ENCODE measurements around the gene FHAD1.

FHAD1 gene

DNA sequence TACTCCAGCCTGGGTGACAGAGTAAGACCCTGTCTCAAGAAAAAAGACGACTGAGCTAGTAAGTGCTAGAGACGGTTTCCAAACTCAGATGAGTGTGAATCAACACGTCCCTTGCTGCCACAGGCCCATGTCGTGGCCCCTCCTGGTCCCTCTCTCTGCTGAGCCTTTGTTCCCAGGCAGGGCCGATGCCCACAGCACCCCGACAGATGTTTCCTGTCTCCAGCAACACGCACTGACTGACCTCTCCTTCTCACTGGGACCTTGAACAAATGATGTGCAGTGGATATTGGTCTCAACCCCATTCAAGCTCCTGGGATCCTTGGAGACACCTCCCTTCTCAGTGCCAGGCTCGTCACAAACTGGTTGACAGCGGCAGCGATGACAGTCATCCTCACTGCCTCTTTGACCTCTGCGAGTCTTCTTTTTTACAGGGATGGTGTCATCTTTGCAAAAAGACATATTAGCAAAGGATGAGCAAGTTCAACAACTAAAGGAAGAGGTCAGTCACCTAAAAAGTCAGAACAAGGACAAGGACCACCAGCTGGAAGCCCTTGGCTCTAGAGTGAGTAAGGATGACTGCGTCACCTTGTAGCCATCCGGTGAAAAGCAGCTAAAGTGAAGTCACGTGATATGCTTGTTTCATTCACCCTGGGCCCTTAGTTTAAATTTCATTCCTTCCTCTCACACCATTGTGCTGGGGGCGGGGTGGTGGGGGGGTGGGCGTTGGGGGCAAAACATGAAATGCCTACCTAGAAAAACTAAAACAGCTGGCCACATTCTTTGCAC lies 65.8 kb downstream of the FHAD1 start:
- no peak for DNase-seq (ENCODE audit: extremely low spot score)
- ChIA-PET POLR2A (no interaction called here), CTCF (interaction anchor here (1.7 to 4.1 kb wide), 3 partner anchors 11 to 184 kb away, joined by 4 to 23 read pairs (median 7); no protein-coding TSS in a partner anchor)
- TF ChIP-seq, protein P1, sequence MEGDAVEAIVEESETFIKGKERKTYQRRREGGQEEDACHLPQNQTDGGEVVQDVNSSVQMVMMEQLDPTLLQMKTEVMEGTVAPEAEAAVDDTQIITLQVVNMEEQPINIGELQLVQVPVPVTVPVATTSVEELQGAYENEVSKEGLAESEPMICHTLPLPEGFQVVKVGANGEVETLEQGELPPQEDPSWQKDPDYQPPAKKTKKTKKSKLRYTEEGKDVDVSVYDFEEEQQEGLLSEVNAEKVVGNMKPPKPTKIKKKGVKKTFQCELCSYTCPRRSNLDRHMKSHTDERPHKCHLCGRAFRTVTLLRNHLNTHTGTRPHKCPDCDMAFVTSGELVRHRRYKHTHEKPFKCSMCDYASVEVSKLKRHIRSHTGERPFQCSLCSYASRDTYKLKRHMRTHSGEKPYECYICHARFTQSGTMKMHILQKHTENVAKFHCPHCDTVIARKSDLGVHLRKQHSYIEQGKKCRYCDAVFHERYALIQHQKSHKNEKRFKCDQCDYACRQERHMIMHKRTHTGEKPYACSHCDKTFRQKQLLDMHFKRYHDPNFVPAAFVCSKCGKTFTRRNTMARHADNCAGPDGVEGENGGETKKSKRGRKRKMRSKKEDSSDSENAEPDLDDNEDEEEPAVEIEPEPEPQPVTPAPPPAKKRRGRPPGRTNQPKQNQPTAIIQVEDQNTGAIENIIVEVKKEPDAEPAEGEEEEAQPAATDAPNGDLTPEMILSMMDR (IDR thresholded peaks at IDR 0.05; ENCODE audit: control extremely low read depth, extremely low read depth, low read depth, missing control alignments): no peak

GRCh38 chr1:15314328-15315281 lies 67.6 kb downstream of the FHAD1 start:
- DNase-seq (ENCODE audit: extremely low spot score): no peak
- ChIA-PET POLR2A (interaction anchor here (0.7 kb wide), 1 partner anchor 109 kb away, joined by 4 read pairs; no protein-coding TSS in a partner anchor), CTCF (interaction anchor here (1.0 to 4.1 kb wide), 3 partner anchors 7 to 11 kb away, joined by 3 to 23 read pairs (median 4); no protein-coding TSS in a partner anchor)
- TF ChIP-seq, protein P1 (IDR thresholded peaks at IDR 0.05; ENCODE audit: control extremely low read depth, extremely low read depth, low read depth, missing control alignments): no peak

DNA sequence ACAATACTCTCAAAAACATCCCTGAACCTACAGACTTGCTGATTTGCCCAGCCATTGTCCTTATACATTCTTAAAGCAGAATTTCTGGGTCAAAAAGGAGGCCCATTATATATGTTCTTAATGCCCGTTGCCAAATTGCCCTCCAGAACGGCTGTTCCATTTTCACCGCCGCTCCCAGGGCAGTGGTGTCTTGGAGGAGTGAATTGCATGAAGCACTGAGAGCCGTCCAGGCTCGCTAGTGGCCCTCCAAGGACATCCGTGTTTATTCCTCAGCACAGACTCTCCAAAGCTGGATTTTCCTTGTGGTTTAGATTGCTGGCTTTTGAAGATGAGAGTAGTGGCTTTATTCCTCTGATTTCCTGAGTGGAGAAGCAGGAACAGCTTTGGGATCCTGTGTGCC lies 68.8 kb downstream of the FHAD1 start:
- TF ChIP-seq, protein P1 (IDR thresholded peaks at IDR 0.05; ENCODE audit: control extremely low read depth, extremely low read depth, low read depth, missing control alignments): no peak
- ChIA-PET POLR2A (no interaction called here), CTCF (interaction anchor here (1.2 to 4.1 kb wide), 2 partner anchors 8 to 16 kb away, joined by 4 to 23 read pairs; no protein-coding TSS in a partner anchor)
- no peak for DNase-seq (ENCODE audit: extremely low spot score)

GRCh38 chr1:15316510-15316909 lies 69.5 kb downstream of the FHAD1 start:
- ChIA-PET CTCF (interaction anchor here (1.1 to 1.7 kb wide), 3 partner anchors 11 to 15 kb away, joined by 4 to 5 read pairs (median 4); no protein-coding TSS in a partner anchor), POLR2A (no interaction called here)
- no peak for DNase-seq (ENCODE audit: extremely low spot score)
- TF ChIP-seq, protein P1 (IDR thresholded peaks at IDR 0.05; ENCODE audit: control extremely low read depth, extremely low read depth, low read depth, missing control alignments): no peak

DNA sequence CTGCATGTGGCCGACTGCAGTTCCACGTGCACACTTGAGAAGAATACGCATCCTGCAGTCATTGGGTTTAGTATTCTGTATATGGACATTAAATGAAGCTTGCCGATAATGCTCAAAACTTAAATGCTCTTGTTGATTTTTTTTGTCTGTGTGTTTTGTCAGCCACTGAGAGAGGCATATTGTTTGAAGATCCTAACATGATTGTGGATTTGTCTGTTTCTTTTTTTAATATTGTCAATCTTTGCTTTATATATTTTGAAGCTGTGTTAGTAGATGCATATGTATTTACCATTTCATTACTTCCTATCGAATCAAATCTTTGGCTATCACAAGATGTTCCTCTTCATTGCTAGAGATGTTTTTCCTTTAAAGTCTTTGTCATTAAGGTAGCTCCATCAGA lies 73.2 kb downstream of the FHAD1 start:
- ChIA-PET POLR2A (no interaction called here), CTCF (interaction anchor here (0.7 to 2.7 kb wide), 6 partner anchors 11 to 111 kb away, joined by 3 to 15 read pairs (median 4); no protein-coding TSS in a partner anchor)
- TF ChIP-seq, protein P1 (IDR thresholded peaks at IDR 0.05; ENCODE audit: control extremely low read depth, extremely low read depth, low read depth, missing control alignments): no peak
- no peak for DNase-seq (ENCODE audit: extremely low spot score)

- TF ChIP-seq, protein P1 (IDR thresholded peaks at IDR 0.05; ENCODE audit: control extremely low read depth, extremely low read depth, low read depth, missing control alignments): no peak
- POLR2A ChIA-PET: no interaction called here
- DNase-seq (ENCODE audit: extremely low spot score): no peak
- CTCF ChIA-PET: interaction anchor here (1.2 to 4.5 kb wide), 3 partner anchors 8 to 109 kb away, joined by 3 to 151 read pairs (median 3); no protein-coding TSS in a partner anchor
Observed at GRCh38 chr1:15321601-15322000, 74.6 kb downstream of the FHAD1 start.

Measured in GM10248 (cell line).